HL-60/S4 (cell line): Measurements from ENCODE around the gene LRRC3C.
"Not testable (repeated sequence)": the region's sequence is repeated elsewhere in the genome, so short reads cannot be mapped to it uniquely, and the experiment has no call there.

Experiments
- in situ Hi-C: fragments of 300-500 bp; cut with MboI; formaldehyde crosslinking; loops from 2 replicates; pipeline ENCODE4 v1.14.3; 2022; ENCODE audit warnings: low sequenced_read_pairs

The LRRC3C gene

GRCh38 chr17:39946551-39947330 lies 19.2 kb downstream of the LRRC3C start:
- in situ Hi-C loops: no loop called here

GRCh38 chr17:39948489-39948828 lies 20.9 kb downstream of the LRRC3C start:
- in situ Hi-C loops: not testable (repeated sequence)

GRCh38 chr17:39949028-39949427 lies 21.5 kb downstream of the LRRC3C start:
- in situ Hi-C loops: no loop called here

- in situ Hi-C loops: no loop called here
Observed at GRCh38 chr17:39950871-39951348, 23.4 kb downstream of the LRRC3C start.

GRCh38 chr17:39951924-39952679 lies 24.6 kb downstream of the LRRC3C start:
- in situ Hi-C loops: no loop called here

GRCh38 chr17:39952680-39953470 lies 25.3 kb downstream of the LRRC3C start:
- in situ Hi-C loops: no loop called here

- in situ Hi-C loops: no loop called here
Observed at GRCh38 chr17:39953471-39953888, 25.9 kb downstream of the LRRC3C start.

- in situ Hi-C loops: no loop called here
Observed at GRCh38 chr17:39954876-39955275, 27.3 kb downstream of the LRRC3C start.

- in situ Hi-C loops: no loop called here
Observed at GRCh38 chr17:39955726-39956225, 28.2 kb downstream of the LRRC3C start.

GRCh38 chr17:39960524-39961041 lies 33.1 kb downstream of the LRRC3C start:
- in situ Hi-C loops: no loop called here

GRCh38 chr17:39962642-39963220 lies 35.2 kb downstream of the LRRC3C start, which contains the start of gene GSDMA:
TSS of gene GSDMA (plus strand) at chr17:39963004. CDS start at chr17:39965688, 2,684 bp downstream.
- in situ Hi-C loops: no loop called here

GRCh38 chr17:39963829-39964228 lies 36.3 kb downstream of the LRRC3C start:
- in situ Hi-C loops: no loop called here

GRCh38 chr17:39965017-39965699 lies 37.6 kb downstream of the LRRC3C start:
- in situ Hi-C loops: no loop called here

- in situ Hi-C loops: no loop called here
Observed at GRCh38 chr17:39966771-39967170, 39.2 kb downstream of the LRRC3C start.

GRCh38 chr17:39968761-39969160 lies 41.2 kb downstream of the LRRC3C start:
- in situ Hi-C loops: no loop called here

- in situ Hi-C loops: no loop called here
Observed at GRCh38 chr17:39969375-39969774, 41.8 kb downstream of the LRRC3C start.

- in situ Hi-C loops: no loop called here
Observed at GRCh38 chr17:39970157-39970692, 42.7 kb downstream of the LRRC3C start.

- in situ Hi-C loops: no loop called here
Observed at GRCh38 chr17:39971076-39971603, 43.6 kb downstream of the LRRC3C start.

- in situ Hi-C loops: no loop called here
Observed at GRCh38 chr17:39972271-39972670, 44.7 kb downstream of the LRRC3C start.
